ENCODE measurements around the gene ELL. TPM values are rescaled to one million over a fixed set of nuclear protein-coding genes. Genes with fewer than 3 reads are reported as not detected.
A peak's percentile ranks its signal among the peaks of the same experiment; 100 is the strongest.

ELL gene
- total RNA-seq, 1 donor from 2014 or later = 16.0 TPM

- DNase-seq (ENCODE audit: low read depth) (peak; percentile 64), FAIRE-seq (no peak)
- Mint-ChIP-seq H3K27ac (ENCODE audit: unreplicated experiment) (peak overlapping the region; percentile 9), H3K4me3 (ENCODE audit: unreplicated experiment) (no peak overlapping the region), H3K27me3 (ENCODE audit: low read depth, unreplicated experiment) (no peaks in the 10 kb centered on the region), H3K4me1 (ENCODE audit: low read depth, unreplicated experiment) (peaks cover 48% of the 10 kb centered on the region), H3K36me3 (ENCODE audit: low read depth, unreplicated experiment) (peaks cover 2% of the 10 kb centered on the region), H3K9me3 (ENCODE audit: unreplicated experiment) (no peaks in the 10 kb centered on the region)
- Histone ChIP-seq H3K9me3 (ENCODE audit: insufficient read depth, low read depth, low read length) (no peaks in the 10 kb centered on the region), H3K79me2 (ENCODE audit: insufficient read depth, low read length) (peaks cover 95% of the 10 kb centered on the region), H3K4me3 (ENCODE audit: insufficient read depth, low read depth, low read length) (no peak overlapping the region), H3K27me3 (ENCODE audit: insufficient read depth, low read length) (no peaks in the 10 kb centered on the region), H3K4me1 (ENCODE audit: insufficient read depth, low read length) (peaks cover 38% of the 10 kb centered on the region), H3K4me2 (ENCODE audit: low read length) (no peak overlapping the region), H3K36me3 (ENCODE audit: insufficient read depth, low read length) (no peaks in the 10 kb centered on the region), H2AFZ (ENCODE audit: low read depth, low read length) (no peak overlapping the region), H3K9ac (ENCODE audit: low read length) (no peak overlapping the region), H4K20me1 (ENCODE audit: insufficient read depth, low read length) (peaks cover 98% of the 10 kb centered on the region), H3K27ac (ENCODE audit: low read depth, low read length) (no peak overlapping the region)
- TF ChIP-seq CTCF (IDR thresholded peaks at IDR 0.05; ENCODE audit: insufficient read depth, low read depth, low read length) = no peak
- no peak for TF ChIP-seq EZH2 (IDR thresholded peaks at IDR 0.05; ENCODE audit: insufficient read depth, low read length)
Measured at GRCh38 chr19:18481505-18482222, 40.2 kb downstream of the ELL start.

GRCh38 chr19:18480006-18480691 is 41.7 kb downstream of the ELL start:
- Mint-ChIP-seq H3K27ac (ENCODE audit: unreplicated experiment) (no peak overlapping the region), H3K27me3 (ENCODE audit: low read depth, unreplicated experiment) (no peaks in the 10 kb centered on the region), H3K4me1 (ENCODE audit: low read depth, unreplicated experiment) (peaks cover 36% of the 10 kb centered on the region), H3K9me3 (ENCODE audit: unreplicated experiment) (no peaks in the 10 kb centered on the region), H3K4me3 (ENCODE audit: unreplicated experiment) (no peak overlapping the region), H3K36me3 (ENCODE audit: low read depth, unreplicated experiment) (peaks cover 2% of the 10 kb centered on the region)
- H3K4me2 ChIP-seq (ENCODE audit: low read length) = peak overlapping the region; percentile 12
- H3K9ac ChIP-seq (ENCODE audit: low read length) = no peak overlapping the region
- no peak overlapping the region for H3K27ac ChIP-seq (ENCODE audit: low read depth, low read length)
- DNase-seq (ENCODE audit: low read depth) = peak; percentile 59
- H2AFZ ChIP-seq (ENCODE audit: low read depth, low read length) = no peak overlapping the region
- no peak for TF ChIP-seq EZH2 (IDR thresholded peaks at IDR 0.05; ENCODE audit: insufficient read depth, low read length)
- TF ChIP-seq CTCF (IDR thresholded peaks at IDR 0.05; ENCODE audit: insufficient read depth, low read depth, low read length) = no peak
- peaks cover 97% of the 10 kb centered on the region for H4K20me1 ChIP-seq (ENCODE audit: insufficient read depth, low read length)
- H3K79me2 ChIP-seq (ENCODE audit: insufficient read depth, low read length) = peaks cover 96% of the 10 kb centered on the region
- FAIRE-seq = no peak
- H3K36me3 ChIP-seq (ENCODE audit: insufficient read depth, low read length) = no peaks in the 10 kb centered on the region
- no peaks in the 10 kb centered on the region for H3K27me3 ChIP-seq (ENCODE audit: insufficient read depth, low read length)
- H3K4me1 ChIP-seq (ENCODE audit: insufficient read depth, low read length) = peaks cover 30% of the 10 kb centered on the region
- H3K9me3 ChIP-seq (ENCODE audit: insufficient read depth, low read depth, low read length) = no peaks in the 10 kb centered on the region
- H3K4me3 ChIP-seq (ENCODE audit: insufficient read depth, low read depth, low read length) = no peak overlapping the region
